GM21723 (cell line): ENCODE data around the gene SSNA1.

Source experiments
- ATAC-seq: cut with Tn5 transposase; IDR thresholded peaks from one replicate; pipeline ENCODE4 v1.9.1; 2021; ENCODE audit warnings: mild to moderate bottlenecking, moderate library complexity; ENCODE audit not compliant: unreplicated experiment

SSNA1 gene

DNA sequence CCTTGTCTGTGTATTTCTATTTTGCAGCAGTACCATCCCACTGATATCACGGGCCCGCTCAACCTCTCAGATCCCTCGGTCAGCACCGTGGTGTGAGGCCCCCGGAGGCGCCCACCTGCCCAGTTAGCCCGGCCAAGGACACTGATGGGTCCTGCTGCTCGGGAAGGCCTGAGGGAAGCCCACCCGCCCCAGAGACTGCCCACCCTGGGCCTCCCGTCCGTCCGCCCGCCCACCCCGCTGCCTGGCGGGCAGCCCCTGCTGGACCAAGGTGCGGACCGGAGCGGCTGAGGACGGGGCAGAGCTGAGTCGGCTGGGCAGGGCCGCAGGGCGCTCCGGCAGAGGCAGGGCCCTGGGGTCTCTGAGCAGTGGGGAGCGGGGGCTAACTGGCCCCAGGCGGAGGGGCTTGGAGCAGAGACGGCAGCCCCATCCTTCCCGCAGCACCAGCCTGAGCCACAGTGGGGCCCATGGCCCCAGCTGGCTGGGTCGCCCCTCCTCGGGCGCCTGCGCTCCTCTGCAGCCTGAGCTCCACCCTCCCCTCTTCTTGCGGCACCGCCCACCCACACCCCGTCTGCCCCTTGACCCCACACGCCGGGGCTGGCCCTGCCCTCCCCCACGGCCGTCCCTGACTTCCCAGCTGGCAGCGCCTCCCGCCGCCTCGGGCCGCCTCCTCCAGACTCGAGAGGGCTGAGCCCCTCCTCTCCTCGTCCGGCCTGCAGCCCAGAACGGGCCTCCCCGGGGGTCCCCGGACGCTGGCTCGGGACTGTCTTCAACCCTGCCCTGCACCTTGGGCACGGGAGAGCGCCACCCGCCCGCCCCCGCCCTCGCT is 20.5 kb upstream of the SSNA1 start:
- no peak for ATAC-seq

GRCh38 chr9:137168573-137168903 is 19.9 kb upstream of the SSNA1 start:
- no peak for ATAC-seq

- no peak for ATAC-seq
Observed at GRCh38 chr9:137168904-137169856, 19.3 kb upstream of the SSNA1 start.

- no peak for ATAC-seq
Observed at GRCh38 chr9:137169896-137170358, 18.5 kb upstream of the SSNA1 start, which contains the start of gene LRRC26. Gene LRRC26, minus strand, starts transcription at chr9:137170051. Its CDS starts 108 bp downstream, at chr9:137169943.

- no peak for ATAC-seq
Observed at GRCh38 chr9:137170486-137171148, 17.9 kb upstream of the SSNA1 start.

GRCh38 chr9:137171149-137171900 is 17.2 kb upstream of the SSNA1 start:
- no peak for ATAC-seq

- ATAC-seq, result no peak
Observed at GRCh38 chr9:137172901-137173795, 15.3 kb upstream of the SSNA1 start.

DNA sequence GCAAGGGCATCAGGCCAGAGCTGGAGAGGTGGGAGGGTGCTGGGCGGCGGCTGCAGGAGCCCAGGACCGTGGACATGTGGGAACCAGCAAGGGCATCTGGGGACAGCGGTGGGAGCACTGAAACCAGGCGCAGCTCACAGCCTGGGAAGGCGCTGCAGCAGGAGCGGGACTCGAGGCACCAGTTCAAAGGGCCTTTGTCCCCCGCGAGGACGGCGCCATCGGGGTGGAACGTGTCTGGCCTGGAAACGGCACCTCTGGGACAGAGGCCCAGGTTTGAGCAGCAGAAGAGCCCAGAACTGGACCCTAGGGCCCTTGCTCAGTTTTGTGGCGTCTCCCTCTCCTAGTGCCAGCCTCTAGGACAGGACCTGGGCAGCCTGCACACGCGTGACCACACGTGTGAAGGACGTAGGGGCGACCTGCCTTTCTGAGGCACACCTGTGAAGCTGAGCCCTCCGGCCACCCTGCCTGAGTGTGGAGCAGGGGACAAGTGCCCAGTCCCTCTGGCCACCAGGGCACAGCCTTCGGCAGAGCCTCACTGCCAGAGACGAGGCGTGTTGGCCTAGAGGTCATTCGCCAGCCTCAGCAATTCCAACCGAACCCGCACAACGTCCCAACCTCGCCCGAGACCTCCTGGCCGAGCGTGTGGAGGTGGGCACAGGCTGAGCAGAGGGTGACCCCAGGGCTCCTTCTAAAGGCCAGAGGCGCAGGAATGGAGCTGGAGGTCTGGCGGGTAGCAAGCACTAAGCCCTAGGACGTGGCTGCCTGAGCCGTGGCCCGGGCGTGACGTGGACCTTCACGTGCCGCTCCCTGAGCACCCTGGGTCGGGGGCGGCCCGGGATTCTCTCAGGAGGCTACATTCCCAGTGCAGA is 14.4 kb upstream of the SSNA1 start:
- ATAC-seq, result no peak

DNA sequence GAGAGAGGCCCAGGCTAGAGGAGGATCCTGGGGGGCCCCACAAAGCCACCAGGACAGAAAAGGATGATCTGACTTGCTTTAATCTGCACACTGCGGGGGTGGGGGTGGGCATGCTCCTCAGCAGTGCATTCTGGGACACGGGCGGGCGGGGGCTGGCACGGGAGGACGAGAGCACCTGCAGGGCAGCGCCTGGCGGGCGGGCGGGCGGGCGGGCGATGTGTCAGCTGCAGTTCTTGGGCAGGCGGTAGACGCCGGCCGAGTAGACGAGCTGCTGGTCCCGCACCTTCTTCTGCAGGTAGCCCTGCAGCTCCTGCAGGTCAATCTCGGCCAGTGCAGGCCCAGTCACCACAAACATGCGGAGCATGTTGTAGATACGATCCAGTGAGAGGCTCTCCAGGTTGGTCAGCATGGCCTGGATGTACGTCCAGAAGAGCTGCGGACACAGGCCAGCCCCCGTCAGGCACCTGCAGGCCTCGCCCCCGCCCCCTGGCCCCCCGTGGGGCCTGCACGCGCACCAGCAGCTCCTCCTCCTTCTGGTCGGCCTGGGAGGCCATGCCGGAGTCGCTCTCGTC is 13.7 kb upstream of the SSNA1 start:
- ATAC-seq, result no peak

DNA sequence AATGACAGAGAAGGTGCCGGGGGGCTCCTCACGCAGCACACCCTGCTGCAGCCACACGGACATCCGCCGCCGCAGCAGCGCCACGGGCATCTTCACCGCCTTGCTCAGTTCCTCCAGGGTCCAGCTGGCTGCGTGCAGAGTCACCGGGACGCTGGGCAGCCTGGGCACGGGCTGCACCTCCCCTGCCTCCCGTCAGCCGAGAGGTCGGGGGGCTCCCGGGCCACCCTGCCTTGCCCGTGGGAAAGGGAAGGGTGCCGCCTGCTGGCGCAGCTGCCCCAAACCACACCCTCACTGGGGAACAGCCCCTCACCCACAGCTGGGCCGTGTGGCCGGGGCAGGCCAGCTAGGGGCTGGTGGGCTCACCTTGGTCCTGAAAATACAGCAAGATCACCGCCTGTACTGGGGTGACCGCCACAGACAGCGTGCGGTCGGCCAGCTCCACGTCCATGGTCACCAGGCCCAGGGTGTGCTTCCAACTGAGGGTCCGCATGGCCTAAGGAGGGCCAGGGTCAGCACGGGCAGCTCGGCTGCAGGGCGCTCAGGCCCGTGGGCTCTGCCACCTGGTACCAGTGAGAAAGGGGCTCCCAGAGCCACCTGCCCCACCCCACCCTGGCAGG is 13.0 kb upstream of the SSNA1 start:
- ATAC-seq, result no peak

DNA sequence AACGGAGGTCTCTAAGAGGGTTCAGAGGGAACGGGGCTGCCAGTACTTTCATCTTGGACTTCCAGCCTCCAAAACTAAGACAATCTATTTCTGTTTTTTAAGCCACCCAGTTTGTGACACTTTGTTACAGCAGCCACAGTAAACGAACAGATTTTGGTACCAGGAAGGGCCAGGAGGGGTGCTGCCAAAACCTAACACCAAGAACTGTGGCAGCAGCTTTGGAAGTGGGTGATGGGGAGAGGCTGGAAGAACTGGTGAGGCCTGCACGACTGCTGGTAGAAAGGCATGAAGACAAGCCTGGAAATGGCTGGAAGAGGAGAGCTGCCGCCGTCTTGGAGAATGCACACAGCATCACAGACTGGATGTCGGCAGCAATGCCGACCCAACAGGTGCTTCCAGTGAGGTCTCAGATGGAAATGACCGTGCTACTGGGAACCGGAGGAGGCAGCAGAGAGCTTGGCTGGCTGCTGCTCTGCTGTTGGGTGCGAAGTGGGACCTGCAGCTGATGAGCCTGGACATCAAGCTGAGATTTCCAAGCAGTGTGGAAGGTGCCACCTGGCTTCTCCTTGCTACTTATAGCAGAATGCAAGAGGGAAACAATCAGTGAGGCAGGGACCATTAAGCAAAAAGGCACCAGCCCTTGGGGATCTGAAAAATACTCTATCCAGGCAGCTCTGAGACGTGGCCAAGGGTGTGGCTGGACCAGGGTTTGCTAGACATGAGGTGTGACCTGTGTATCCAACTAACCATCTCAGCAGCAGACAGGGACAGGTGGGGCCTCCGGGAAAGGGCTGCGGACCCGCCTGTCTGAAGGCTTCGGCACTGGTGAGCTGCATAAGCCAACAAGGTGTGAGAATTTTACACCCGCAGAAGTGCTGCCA is 11.9 kb upstream of the SSNA1 start:
- ATAC-seq, result no peak

DNA sequence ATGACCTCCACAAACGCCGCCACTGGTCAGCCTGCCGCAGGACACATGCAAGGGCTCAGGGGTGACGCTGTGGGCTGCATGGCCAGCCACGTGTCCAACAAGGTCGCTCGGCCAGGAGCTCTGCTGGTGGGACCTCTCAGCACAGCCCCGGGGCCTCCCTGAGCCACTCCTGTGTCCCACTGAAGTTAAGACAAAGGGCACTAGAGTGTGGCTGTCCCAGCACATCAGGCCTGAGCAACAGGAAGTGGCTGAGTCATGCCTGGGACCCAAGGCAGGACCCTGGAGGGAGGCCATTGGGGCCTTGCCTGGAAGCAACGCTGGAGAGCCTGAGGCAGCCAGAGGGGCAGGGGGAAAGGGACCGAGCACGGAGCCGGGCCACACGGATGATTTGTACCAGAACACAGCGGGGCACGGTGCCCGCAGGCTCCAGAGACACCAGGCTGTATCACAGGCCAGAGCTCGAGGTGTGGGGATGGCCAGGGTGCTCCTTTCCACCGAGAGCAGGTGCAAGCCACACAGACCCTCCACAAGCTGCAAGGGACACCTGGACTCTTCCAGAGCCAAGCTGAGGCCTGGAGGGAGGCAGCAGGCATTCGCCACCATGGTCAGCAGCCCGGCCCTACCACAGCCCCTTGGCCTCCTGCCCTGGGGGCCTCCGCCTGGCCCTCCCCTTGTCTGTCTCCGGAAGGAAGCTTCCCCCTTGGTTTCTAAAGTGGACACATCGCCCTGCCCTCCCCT is 10.1 kb upstream of the SSNA1 start:
- ATAC-seq, result no peak

GRCh38 chr9:137178939-137179630 is 9.4 kb upstream of the SSNA1 start:
- ATAC-seq, result no peak

DNA sequence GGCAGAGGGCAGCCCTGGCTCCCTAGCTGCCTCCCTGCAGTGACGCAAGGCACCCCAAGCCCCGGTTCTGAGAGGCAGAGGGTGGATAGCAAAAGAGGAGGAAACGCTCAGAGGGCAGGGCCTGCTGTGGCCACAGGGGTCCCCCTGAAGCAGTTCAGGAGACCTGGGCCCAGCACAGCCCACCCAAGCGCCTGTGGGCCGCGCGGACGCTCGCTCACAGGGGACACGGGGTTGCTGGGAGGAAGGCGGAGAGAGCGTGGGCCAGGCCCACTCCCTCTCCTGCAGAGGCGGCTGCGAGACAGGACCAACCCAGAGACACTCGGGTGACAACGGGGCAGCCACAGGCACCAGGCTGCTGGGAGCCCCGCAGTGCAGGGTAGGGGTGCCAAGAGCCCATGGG is 8.7 kb upstream of the SSNA1 start:
- no peak for ATAC-seq

- ATAC-seq, result no peak
Observed at GRCh38 chr9:137180491-137180890, 8.0 kb upstream of the SSNA1 start.

- ATAC-seq, result no peak
Observed at GRCh38 chr9:137181680-137182079, 6.8 kb upstream of the SSNA1 start.
